ENCODE results near the gene SPDYE18. TPM values are rescaled to one million over a fixed set of nuclear protein-coding genes. Genes with fewer than 3 reads are reported as not detected.
"Not testable (repeated sequence)": the region's sequence is repeated elsewhere in the genome, so short reads cannot be mapped to it uniquely, and the experiment has no call there.

Gene SPDYE18
- total and polyA plus RNA-seq, 5 experiments from 2014 or later = 0.20 to 3.0 (median 2.3) TPM; not detected in 2

GRCh38 chr7:77002678-77003233 lies 59.6 kb downstream of the SPDYE18 start:
- H3K27ac Mint-ChIP-seq, H3K9me3 Mint-ChIP-seq, DNase-seq, ATAC-seq, H3K27me3 Mint-ChIP-seq, POLR2A ChIA-PET, H3K4me1 Mint-ChIP-seq, H3K4me3 Mint-ChIP-seq: not testable (repeated sequence)
- H3K36me3 Mint-ChIP-seq = peaks cover 0 to 13% (median 2%) of the 10 kb centered on the region in 3 donors

- H3K36me3 Mint-ChIP-seq = peaks cover 0 to 12% (median 2%) of the 10 kb centered on the region in 3 donors
- H3K27me3 Mint-ChIP-seq, ATAC-seq, DNase-seq, H3K9me3 Mint-ChIP-seq, H3K4me3 Mint-ChIP-seq, H3K27ac Mint-ChIP-seq, POLR2A ChIA-PET, H3K4me1 Mint-ChIP-seq: not testable (repeated sequence)
Observed at GRCh38 chr7:77002104-77002503, 60.3 kb downstream of the SPDYE18 start.

Other genes starting within 250 kb of the SPDYE18 start
- gene SPDYE17, start 30.2 kb downstream of the SPDYE18 start, total RNA-seq = not detected
- gene SPDYE17, start 30.2 kb downstream of the SPDYE18 start, polyA plus RNA-seq = not detected
- 10 to 100 TPM; 11.2 to 11.5 TPM for gene CCDC146, start 60.1 kb upstream of the SPDYE18 start, total RNA-seq
- gene CCDC146, start 60.1 kb upstream of the SPDYE18 start, polyA plus RNA-seq = 1 to 10 TPM; 2.3 to 3.4 (median 2.6) TPM
- gene FGL2, start 137.3 kb upstream of the SPDYE18 start, total RNA-seq = 1 to 10 TPM; 6.1 to 7.0 TPM
- 1 to 10 TPM in 1 of 3 donors, under 1 TPM in 2; 0.48 to 3.1 (median 0.55) TPM for gene FGL2, start 137.3 kb upstream of the SPDYE18 start, polyA plus RNA-seq

Measured in naive thymus-derived CD8-positive, alpha-beta T cell (primary cell).